Esophagus muscularis mucosa (tissue), 4 donors: ENCODE measurements around the gene EGFL8. TPM values are rescaled to one million over a fixed set of nuclear protein-coding genes. Genes with fewer than 3 reads are reported as not detected.

Source experiments
- DNase-seq: peaks from one replicate; pipeline ENCODE4 v3.0.0-alpha.2; 2017; ENCODE audit errors: extremely low spot score
- H3K27ac ChIP-seq, 4 donors: fragments of 200-600 bp; sonication (generic); replicated peaks in 1 of 4; 1 replicate in 3 of 4; 2 replicates in 1 of 4; pipeline ENCODE4 v1.5.1; 2016 to 2019; ENCODE audit warnings: mild to moderate bottlenecking in 1 of 4
- H3K27me3 ChIP-seq, 4 donors: fragments of 200-600 bp; sonication (generic); one replicate each; pipeline versions ENCODE4 v1.5.1 to v1.6.0; 2016 to 2019
- H3K36me3 ChIP-seq, 4 donors: fragments of 200-600 bp; sonication (generic); one replicate each; pipeline ENCODE4 v1.5.1; 2016 to 2019
- H3K4me1 ChIP-seq, 4 donors: fragments of 200-600 bp; sonication (generic); one replicate each; pipeline ENCODE4 v1.5.1; 2016 to 2019
- H3K4me3 ChIP-seq, 4 donors: fragments of 200-600 bp; sonication (generic); 1 replicate in 2 of 4; 2 replicates in 2 of 4; pipeline ENCODE4 v1.5.1; 2016 to 2019; ENCODE audit warnings: mild to moderate bottlenecking in 4 of 4, moderate library complexity in 1 of 4
- H3K9me3 ChIP-seq, 4 donors: fragments of 200-600 bp; sonication (generic); 1 replicate in 3 of 4; 2 replicates in 1 of 4; pipeline ENCODE4 v1.5.1; 2016 to 2019
- CTCF ChIP-seq, 3 experiments: fragments of 200-600 bp in 2 of 3; fragments of 450-650 bp in 1 of 3; sonication (generic) in 2 of 3; IDR thresholded peaks; one replicate each; pipeline ENCODE4 v1.5.1; 2017 to 2019; ENCODE audit warnings: antibody characterized with exemption in 3 of 3, mild to moderate bottlenecking in 2 of 3, moderate library complexity in 1 of 3
- EP300 ChIP-seq: sonication (generic); formaldehyde crosslinking; IDR thresholded peaks from one replicate; pipeline ENCODE4 v1.6.1; 2017; ENCODE audit warnings: antibody characterized with exemption
- POLR2A ChIP-seq: fragments of 450-650 bp; IDR thresholded peaks from one replicate; pipeline ENCODE4 v1.6.1; 2017; ENCODE audit warnings: antibody characterized with exemption, moderate library complexity, mild to moderate bottlenecking, low read depth
- POLR2AphosphoS5 ChIP-seq, 2 donors: sonication (generic); formaldehyde crosslinking; IDR thresholded peaks; one replicate each; pipeline ENCODE4 v1.6.1; 2017; ENCODE audit warnings: antibody characterized with exemption in 2 of 2
- WGBS: methylation state at CpG from one replicate; pipeline ENCODE4 v1.1.5; 2018; 5-methylcytosine and 5-hydroxymethylcytosine counted together
- intact Hi-C: fragments of 100-400 bp; cut with DNase I; formaldehyde crosslinking; loops from one replicate; pipeline ENCODE4 v1.15.1; 2023
- total RNA-seq, 4 donors: library from RNA; depleted of rRNA; stranded (reverse); fragments of >200 nt; gene quantifications; one replicate each; pipeline versions ENCODE4 v1.1.0 to v1.2.1, GENCODE V29; 2016

The EGFL8 gene
- total RNA-seq, 4 donors from 2014 or later, result 8.1 to 20.7 (median 13.9) TPM

GRCh38 chr6:32151863-32152768 lies 12.3 kb upstream of the EGFL8 start, which contains the start of gene PRRT1:
Gene PRRT1, minus strand, starts transcription at chr6:32151939. Its CDS starts 112 bp downstream, at chr6:32151827.
- no peak for DNase-seq
- peak within 1 kb of the TSS; percentile 90 to 94 (median 93) for H3K27ac ChIP-seq
- no peaks in the 10 kb centered on the region for H3K9me3 ChIP-seq
- intact Hi-C loops, result no loop called here
- WGBS, result 20% methylated on average over 9 of the region's 24 CpGs
- TF ChIP-seq POLR2A (no peak), CTCF (IDR thresholded peaks at IDR 0.05) (no peak), EP300 (no peak), POLR2AphosphoS5 (IDR thresholded peaks at IDR 0.05) (no peak)
- no peaks in the 10 kb centered on the region for H3K27me3 ChIP-seq
- H3K4me3 ChIP-seq, result peak within 1 kb of the TSS; percentile 76 to 84 (median 80)
- peaks cover 37 to 71% (median 63%) of the 10 kb centered on the region in 4 donors for H3K4me1 ChIP-seq
- peaks cover 0 to 33% (median 23%) of the 10 kb centered on the region in 4 donors for H3K36me3 ChIP-seq

DNA sequence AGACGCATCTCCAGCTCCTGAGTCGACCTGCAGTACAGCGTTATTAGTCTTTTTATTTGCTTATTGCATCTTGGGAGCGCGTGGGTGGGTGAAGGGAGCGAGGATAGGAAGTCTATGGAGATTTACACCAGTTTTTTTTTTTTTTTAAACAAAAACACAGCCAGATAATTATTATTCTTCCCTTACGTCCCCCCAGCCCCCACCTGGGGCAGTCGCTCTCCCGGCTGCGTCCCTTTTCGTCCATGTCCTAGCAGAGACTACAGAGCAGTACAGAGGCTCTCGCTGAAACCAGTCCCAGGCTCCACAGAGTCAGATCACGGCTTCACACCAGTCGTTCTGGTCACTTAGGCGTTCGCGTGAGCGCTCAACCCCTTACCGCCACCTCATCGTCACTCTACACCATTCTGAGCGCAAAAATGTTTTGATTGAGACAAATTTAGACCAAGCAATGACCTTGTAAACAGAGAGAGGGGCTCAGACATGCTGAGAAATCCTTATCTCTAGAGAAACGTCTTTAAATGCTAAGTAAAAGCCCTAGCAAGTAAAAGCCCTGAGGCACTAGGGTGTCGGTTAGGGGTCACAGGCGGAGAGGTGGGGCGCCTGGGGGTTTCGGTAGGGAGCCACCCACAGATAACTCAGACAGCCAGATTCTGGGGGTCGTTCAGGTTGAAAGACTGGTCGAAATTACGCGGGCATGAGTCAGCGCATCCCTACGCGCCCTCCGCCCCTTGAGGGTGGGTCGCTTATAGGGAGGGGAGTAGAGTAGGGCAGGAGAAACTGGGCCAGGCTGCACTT lies 11.4 kb upstream of the EGFL8 start:
- TF ChIP-seq CTCF (IDR thresholded peaks at IDR 0.05) (no peak), POLR2A (no peak), POLR2AphosphoS5 (IDR thresholded peaks at IDR 0.05) (no peak)
- H3K36me3 ChIP-seq, result peaks cover 4 to 41% (median 31%) of the 10 kb centered on the region in 4 donors

GRCh38 chr6:32153564-32154513 lies 10.6 kb upstream of the EGFL8 start, which contains the start of gene PPT2:
Gene PPT2, plus strand, starts transcription at chr6:32154141. Its CDS starts 454 bp downstream, at chr6:32154595.
- intact Hi-C loops, result loop anchor here (2.0 kb wide), 1 partner anchor 35 kb away; no protein-coding TSS in a partner anchor
- TF ChIP-seq POLR2AphosphoS5 (IDR thresholded peaks at IDR 0.05), result peak; percentile 84 to 94
- TF ChIP-seq EP300, result no peak
- peak; percentile 36 for TF ChIP-seq POLR2A
- peak in 2 of 3 experiments; percentile 27 to 30 for TF ChIP-seq CTCF (IDR thresholded peaks at IDR 0.05)
- H3K9me3 ChIP-seq, result no peaks in the 10 kb centered on the region
- DNase-seq, result peak; percentile 98
- peak within 1 kb of the TSS; percentile 76 to 84 (median 80) for H3K4me3 ChIP-seq
- WGBS, result 3% methylated on average over 46 of the region's 52 CpGs
- H3K4me1 ChIP-seq, result peaks cover 36 to 73% (median 63%) of the 10 kb centered on the region in 4 donors
- H3K27me3 ChIP-seq, result no peaks in the 10 kb centered on the region
- peaks cover 12 to 41% (median 37%) of the 10 kb centered on the region in 4 donors for H3K36me3 ChIP-seq
- peak within 1 kb of the TSS; percentile 90 to 94 (median 93) for H3K27ac ChIP-seq

More for the DNA sequence above, 11.4 kb upstream of the EGFL8 start:
- no peaks in the 10 kb centered on the region for H3K9me3 ChIP-seq
- peak overlapping the region; percentile 90 to 94 (median 93) for H3K27ac ChIP-seq
- H3K4me1 ChIP-seq, result peaks cover 37 to 73% (median 63%) of the 10 kb centered on the region in 4 donors
- intact Hi-C loops, result no loop called here
- no peak for DNase-seq
- whole genome bisulfite sequencing, result 26% methylated on average over 35 of the region's 35 CpGs
- no peaks in the 10 kb centered on the region for H3K27me3 ChIP-seq
- H3K4me3 ChIP-seq, result peak overlapping the region; percentile 76 to 84 (median 80)
